Peyer's patch (tissue), 4 donors: Measurements from ENCODE around the gene MAML3.

ENCODE experiments used
- CTCF ChIP-seq, 6 experiments: fragments of 450-650 bp in 4 of 6; fragments of 200-600 bp in 2 of 6; sonication (generic) in 1 of 6; IDR thresholded peaks; one replicate each; pipeline ENCODE4 v1.5.1; 2017 to 2019; ENCODE audit warnings: antibody characterized with exemption in 6 of 6, mild to moderate bottlenecking in 3 of 6, moderate library complexity in 1 of 6
- POLR2A ChIP-seq, 2 donors: fragments of 450-650 bp; IDR thresholded peaks; one replicate each; pipeline ENCODE4 v1.5.1; 2017; ENCODE audit warnings: antibody characterized with exemption in 2 of 2, mild to moderate bottlenecking in 2 of 2, moderate library complexity in 2 of 2

GRCh38 chr4:140168936-140169335 is 15.0 kb upstream of the MAML3 start:
- TF ChIP-seq POLR2A (IDR thresholded peaks at IDR 0.05) (no peak), CTCF (IDR thresholded peaks at IDR 0.05) (no peak)
